ENCODE measurements around the gene MED31. TPM values are rescaled to one million over a fixed set of nuclear protein-coding genes. Genes with fewer than 3 reads are reported as not detected.

Gene MED31
- total RNA-seq, 6 experiments from 2014 or later = 19.5 to 23.9 (median 20.0) TPM

- no peaks in the 10 kb centered on the region; the same call in none of the 2 replicates for H3K4me1 Mint-ChIP-seq (ENCODE audit: low read depth)
- H3K4me3 Mint-ChIP-seq = no peak overlapping the region
- no peak overlapping the region for H3K27ac Mint-ChIP-seq
- no peaks in the 10 kb centered on the region for H3K9me3 Mint-ChIP-seq
- no peak for TF ChIP-seq CTCF (IDR thresholded peaks at IDR 0.05)
- DNase-seq = no peak
- peaks cover 23% of the 10 kb centered on the region for H3K27me3 Mint-ChIP-seq (ENCODE audit: insufficient read depth)
- H3K36me3 Mint-ChIP-seq (ENCODE audit: low read depth) = no peaks in the 10 kb centered on the region
These were observed 19.6 kb upstream of the MED31 start for GRCh38 chr17:6670999-6671398.

GRCh38 chr17:6670571-6670970 lies 19.2 kb upstream of the MED31 start:
- no peaks in the 10 kb centered on the region for H3K36me3 Mint-ChIP-seq (ENCODE audit: low read depth)
- no peak overlapping the region for H3K4me3 Mint-ChIP-seq
- H3K27me3 Mint-ChIP-seq (ENCODE audit: insufficient read depth) = peaks cover 18% of the 10 kb centered on the region
- DNase-seq = no peak
- no peak for TF ChIP-seq CTCF (IDR thresholded peaks at IDR 0.05)
- no peaks in the 10 kb centered on the region for H3K9me3 Mint-ChIP-seq
- H3K27ac Mint-ChIP-seq = no peak overlapping the region
- H3K4me1 Mint-ChIP-seq (ENCODE audit: low read depth) = no peaks in the 10 kb centered on the region; the same call in none of the 2 replicates

GRCh38 chr17:6669479-6670212 lies 18.2 kb upstream of the MED31 start:
- Mint-ChIP-seq H3K27me3 (ENCODE audit: insufficient read depth) (peaks cover 17% of the 10 kb centered on the region), H3K9me3 (no peaks in the 10 kb centered on the region), H3K36me3 (ENCODE audit: low read depth) (no peaks in the 10 kb centered on the region), H3K4me3 (no peak overlapping the region), H3K4me1 (ENCODE audit: low read depth) (no peaks in the 10 kb centered on the region; the same call in none of the 2 replicates), H3K27ac (no peak overlapping the region)
- no peak for DNase-seq
- TF ChIP-seq CTCF (IDR thresholded peaks at IDR 0.05) = no peak

GRCh38 chr17:6668727-6669425 lies 17.5 kb upstream of the MED31 start:
- DNase-seq = no peak
- Mint-ChIP-seq H3K9me3 (no peaks in the 10 kb centered on the region), H3K4me3 (no peak overlapping the region), H3K27me3 (ENCODE audit: insufficient read depth) (peaks cover 17% of the 10 kb centered on the region), H3K36me3 (ENCODE audit: low read depth) (no peaks in the 10 kb centered on the region), H3K27ac (no peak overlapping the region), H3K4me1 (ENCODE audit: low read depth) (no peaks in the 10 kb centered on the region; the same call in none of the 2 replicates)
- no peak for TF ChIP-seq CTCF (IDR thresholded peaks at IDR 0.05)

GRCh38 chr17:6668219-6668618 lies 16.8 kb upstream of the MED31 start:
- H3K36me3 Mint-ChIP-seq (ENCODE audit: low read depth) = no peaks in the 10 kb centered on the region
- no peaks in the 10 kb centered on the region; the same call in none of the 2 replicates for H3K4me1 Mint-ChIP-seq (ENCODE audit: low read depth)
- TF ChIP-seq CTCF (IDR thresholded peaks at IDR 0.05) = no peak
- H3K4me3 Mint-ChIP-seq = no peak overlapping the region; the same call in 1 of the 2 replicates
- no peak for DNase-seq
- no peaks in the 10 kb centered on the region for H3K9me3 Mint-ChIP-seq
- H3K27ac Mint-ChIP-seq = no peak overlapping the region
- H3K27me3 Mint-ChIP-seq (ENCODE audit: insufficient read depth) = peaks cover 17% of the 10 kb centered on the region

Measured in HFFc6 (cell line).